GM12801 (cell line): ENCODE measurements around the gene SYCP2.

Source experiments
- TF ChIP-seq, protein P1 (sequence below): IDR thresholded peaks from one replicate; pipeline ENCODE4 v1.5.1; 2011; ENCODE audit warnings: control low read depth; ENCODE audit not compliant: insufficient read length; ENCODE audit errors: extremely low read depth

Gene SYCP2, protein sequence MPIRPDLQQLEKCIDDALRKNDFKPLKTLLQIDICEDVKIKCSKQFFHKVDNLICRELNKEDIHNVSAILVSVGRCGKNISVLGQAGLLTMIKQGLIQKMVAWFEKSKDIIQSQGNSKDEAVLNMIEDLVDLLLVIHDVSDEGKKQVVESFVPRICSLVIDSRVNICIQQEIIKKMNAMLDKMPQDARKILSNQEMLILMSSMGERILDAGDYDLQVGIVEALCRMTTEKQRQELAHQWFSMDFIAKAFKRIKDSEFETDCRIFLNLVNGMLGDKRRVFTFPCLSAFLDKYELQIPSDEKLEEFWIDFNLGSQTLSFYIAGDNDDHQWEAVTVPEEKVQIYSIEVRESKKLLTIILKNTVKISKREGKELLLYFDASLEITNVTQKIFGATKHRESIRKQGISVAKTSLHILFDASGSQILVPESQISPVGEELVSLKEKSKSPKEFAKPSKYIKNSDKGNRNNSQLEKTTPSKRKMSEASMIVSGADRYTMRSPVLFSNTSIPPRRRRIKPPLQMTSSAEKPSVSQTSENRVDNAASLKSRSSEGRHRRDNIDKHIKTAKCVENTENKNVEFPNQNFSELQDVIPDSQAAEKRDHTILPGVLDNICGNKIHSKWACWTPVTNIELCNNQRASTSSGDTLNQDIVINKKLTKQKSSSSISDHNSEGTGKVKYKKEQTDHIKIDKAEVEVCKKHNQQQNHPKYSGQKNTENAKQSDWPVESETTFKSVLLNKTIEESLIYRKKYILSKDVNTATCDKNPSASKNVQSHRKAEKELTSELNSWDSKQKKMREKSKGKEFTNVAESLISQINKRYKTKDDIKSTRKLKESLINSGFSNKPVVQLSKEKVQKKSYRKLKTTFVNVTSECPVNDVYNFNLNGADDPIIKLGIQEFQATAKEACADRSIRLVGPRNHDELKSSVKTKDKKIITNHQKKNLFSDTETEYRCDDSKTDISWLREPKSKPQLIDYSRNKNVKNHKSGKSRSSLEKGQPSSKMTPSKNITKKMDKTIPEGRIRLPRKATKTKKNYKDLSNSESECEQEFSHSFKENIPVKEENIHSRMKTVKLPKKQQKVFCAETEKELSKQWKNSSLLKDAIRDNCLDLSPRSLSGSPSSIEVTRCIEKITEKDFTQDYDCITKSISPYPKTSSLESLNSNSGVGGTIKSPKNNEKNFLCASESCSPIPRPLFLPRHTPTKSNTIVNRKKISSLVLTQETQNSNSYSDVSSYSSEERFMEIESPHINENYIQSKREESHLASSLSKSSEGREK (N-terminal part only)

DNA sequence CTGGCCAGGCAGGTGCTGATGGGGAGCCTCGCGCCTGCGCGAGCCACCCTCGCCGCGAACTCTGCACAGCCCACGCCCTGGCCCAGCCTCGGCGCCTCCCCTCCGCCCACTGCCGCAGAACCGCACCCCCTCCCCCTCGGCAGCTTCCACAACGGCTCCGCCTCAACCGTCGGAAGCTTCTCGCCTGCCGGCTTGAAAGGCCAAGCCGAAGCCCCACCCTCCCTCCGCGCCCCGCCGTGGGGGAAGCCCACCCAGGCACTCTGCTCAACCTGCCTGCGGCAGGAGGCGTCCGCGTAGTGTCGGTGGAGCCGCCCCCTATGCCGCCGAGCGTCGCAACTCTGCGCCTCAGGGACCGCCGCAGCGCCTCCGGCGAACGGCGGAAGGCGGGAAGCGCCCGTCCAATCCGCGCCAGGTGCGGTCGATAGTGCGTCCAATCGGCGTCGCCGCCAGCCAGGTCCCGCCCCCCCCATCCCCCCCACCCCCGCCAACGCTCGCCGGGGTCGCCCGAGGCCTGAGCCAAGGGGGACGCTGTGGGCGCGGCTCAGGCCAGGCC is at the start of gene SYCP2:
Gene SYCP2, minus strand, starts transcription at position 342 of the 553 bp plus-strand sequence. CDS start 11,224 bp downstream, outside the sequence.
- TF ChIP-seq, protein P1, sequence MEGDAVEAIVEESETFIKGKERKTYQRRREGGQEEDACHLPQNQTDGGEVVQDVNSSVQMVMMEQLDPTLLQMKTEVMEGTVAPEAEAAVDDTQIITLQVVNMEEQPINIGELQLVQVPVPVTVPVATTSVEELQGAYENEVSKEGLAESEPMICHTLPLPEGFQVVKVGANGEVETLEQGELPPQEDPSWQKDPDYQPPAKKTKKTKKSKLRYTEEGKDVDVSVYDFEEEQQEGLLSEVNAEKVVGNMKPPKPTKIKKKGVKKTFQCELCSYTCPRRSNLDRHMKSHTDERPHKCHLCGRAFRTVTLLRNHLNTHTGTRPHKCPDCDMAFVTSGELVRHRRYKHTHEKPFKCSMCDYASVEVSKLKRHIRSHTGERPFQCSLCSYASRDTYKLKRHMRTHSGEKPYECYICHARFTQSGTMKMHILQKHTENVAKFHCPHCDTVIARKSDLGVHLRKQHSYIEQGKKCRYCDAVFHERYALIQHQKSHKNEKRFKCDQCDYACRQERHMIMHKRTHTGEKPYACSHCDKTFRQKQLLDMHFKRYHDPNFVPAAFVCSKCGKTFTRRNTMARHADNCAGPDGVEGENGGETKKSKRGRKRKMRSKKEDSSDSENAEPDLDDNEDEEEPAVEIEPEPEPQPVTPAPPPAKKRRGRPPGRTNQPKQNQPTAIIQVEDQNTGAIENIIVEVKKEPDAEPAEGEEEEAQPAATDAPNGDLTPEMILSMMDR, result no peak

DNA sequence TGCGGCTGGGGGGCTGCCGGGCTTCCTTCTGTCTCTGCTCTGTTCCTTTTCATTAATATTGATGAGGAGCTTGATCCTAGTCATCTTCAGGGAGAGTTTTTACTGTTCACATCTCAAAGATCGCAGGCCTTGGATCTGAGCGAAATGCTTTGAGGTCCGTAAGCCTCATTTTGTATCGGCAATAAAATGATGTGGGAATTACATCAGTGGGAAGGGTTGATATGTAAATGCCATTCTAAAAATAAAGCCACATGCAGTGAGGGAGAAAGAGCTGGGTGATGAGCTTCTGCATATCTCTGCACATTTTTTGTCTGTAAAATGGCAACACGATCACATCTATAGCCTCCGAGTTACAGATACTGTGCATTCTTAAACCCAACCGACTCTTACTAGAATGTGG is 49.6 kb upstream of the SYCP2 start:
- TF ChIP-seq, protein P1, result no peak

DNA sequence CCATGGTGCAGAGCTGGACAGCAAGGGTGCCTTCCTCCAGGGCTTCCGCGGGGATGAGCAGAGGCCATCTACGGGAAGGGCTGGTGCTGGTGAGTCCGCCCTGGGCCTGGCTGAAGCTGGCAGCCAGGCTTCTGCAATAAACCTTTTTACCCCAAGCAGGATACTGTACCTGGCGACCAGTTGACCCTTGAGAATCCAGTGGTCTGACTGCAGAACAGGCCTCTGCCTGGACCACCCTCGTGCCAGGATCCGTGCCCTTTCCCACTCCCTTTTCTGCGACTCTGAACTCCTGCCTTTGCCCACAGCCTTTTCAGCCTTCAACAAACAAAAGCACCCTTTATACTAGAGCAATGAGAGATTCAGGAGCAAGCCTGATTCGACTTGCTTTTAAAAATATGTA is 43.6 kb upstream of the SYCP2 start:
- TF ChIP-seq, protein P1, result no peak

DNA sequence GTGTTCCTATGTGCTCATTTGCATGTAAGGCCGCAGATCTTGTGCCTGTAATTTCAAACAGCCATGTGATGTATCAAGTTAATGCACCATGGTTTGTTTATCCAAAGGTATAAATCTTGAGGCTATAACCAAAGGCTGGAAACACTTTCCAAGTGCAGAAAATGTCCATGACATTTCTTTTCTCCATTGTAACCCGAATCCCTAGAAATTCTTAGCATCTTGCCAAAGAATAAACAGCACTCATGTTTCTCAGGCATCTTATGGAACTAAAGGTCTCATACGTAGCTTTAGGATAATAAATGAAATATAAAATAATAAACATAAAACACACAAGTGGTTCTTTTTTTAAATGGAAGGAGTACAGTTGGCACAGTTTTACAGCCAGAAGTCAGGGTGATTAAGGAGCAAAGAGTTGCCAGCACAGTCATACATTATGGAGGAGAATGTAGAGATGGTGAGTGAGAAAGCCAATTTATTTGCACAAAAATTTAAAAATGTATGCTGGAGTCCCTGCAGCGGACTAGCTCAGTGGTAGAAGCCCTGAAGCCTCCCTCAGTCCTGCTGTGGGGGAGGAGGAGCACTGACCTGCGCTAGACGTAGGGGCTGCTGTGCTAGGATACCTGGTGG is 42.8 kb upstream of the SYCP2 start:
- TF ChIP-seq, protein P1, result no peak

DNA sequence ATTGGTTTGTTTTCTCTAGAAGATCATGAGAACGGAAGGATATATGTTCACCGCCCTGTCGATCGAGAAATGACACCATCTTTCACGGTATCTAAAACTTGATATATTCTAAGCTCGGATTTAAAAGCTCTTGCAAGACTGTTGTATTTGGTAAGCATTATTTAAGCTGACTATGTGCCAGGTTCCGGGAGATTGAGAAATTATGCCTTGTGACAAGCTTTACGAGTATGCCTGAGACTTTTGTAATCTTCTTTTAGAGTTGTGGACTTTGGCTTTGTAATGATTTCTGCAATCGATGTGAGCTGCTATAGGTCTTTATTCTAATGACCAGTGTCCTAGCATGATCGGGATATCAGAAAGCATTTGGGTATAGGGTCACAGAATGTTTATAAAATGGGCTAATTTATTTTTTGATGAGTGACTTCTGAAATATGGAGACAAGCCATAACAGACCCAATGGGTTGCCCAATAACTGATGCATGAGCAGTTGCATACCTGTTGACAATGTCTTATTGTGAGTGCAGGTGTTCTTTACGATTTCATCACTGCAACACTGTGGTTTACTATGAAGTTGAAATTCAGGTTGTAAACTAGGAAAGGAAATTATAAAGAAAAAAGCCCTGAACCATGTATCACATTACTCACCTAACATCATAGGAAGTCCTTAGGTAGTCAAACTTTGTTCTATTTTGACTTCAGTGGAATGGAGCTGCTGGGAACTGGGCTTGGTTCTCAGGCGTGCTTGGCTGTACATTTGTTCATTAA is 38.8 kb upstream of the SYCP2 start:
- TF ChIP-seq, protein P1, result no peak

DNA sequence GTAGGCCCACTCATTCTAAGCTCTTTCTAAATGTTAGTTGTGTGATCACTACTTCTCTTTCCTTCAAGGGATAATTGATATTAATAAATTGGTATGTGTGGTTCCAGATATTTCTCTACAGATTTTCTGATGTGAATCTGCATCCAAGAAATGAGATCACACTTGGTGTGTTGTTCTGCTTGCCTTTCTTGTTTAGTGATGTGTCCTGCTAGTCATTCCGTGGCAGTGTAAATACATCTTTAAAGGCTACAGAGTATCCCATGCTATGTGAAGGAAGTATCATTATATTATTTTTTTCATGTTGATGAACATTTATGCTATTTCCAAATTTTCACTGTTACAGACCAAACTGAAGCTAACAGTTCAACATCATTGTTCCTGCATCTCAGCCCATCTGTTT is 38.0 kb upstream of the SYCP2 start:
- TF ChIP-seq, protein P1, result no peak
